DND-41 (cell line): ENCODE measurements around the gene SH3RF3.

Experiments used
- ATAC-seq: fragments of 200-7000 bp; cut with Tn5 transposase; 3 replicates; pipeline ENCODE4 v1.9.1; 2021; ENCODE audit warnings: low read depth; ENCODE audit not compliant: insufficient read depth
- DNase-seq: peaks from one replicate; pipeline ENCODE4 v3.0.0-alpha.2; 2020
- H2AFZ ChIP-seq: 2 replicates; pipeline ENCODE4 v1.6.0; 2012; ENCODE audit warnings: low read depth, low read length
- H3K27ac ChIP-seq: 2 replicates; pipeline ENCODE4 v1.5.1; 2012; ENCODE audit warnings: low read length, inconsistent platforms
- H3K27me3 ChIP-seq: fragments of 200-600 bp; sonication (generic); 2 replicates; pipeline ENCODE4 v1.6.0; 2012; ENCODE audit warnings: low read length, mild to moderate bottlenecking, inconsistent platforms; ENCODE audit not compliant: insufficient read depth, poor library complexity
- H3K36me3 ChIP-seq: 2 replicates; pipeline ENCODE4 v1.5.1; 2012; ENCODE audit warnings: low read length, inconsistent platforms; ENCODE audit not compliant: insufficient read depth
- H3K4me1 ChIP-seq: 2 replicates; pipeline ENCODE4 v1.5.1; 2012; ENCODE audit warnings: mild to moderate bottlenecking, low read length; ENCODE audit not compliant: insufficient read depth
- H3K4me2 ChIP-seq: 2 replicates; pipeline ENCODE4 v1.6.0; 2012; ENCODE audit warnings: mild to moderate bottlenecking, moderate library complexity, low read length, inconsistent platforms; ENCODE audit not compliant: insufficient read depth
- H3K4me3 ChIP-seq, 2 experiments: fragments of 200-600 bp in 1 of 2; shearing (Covaris generic) in 1 of 2; 2 replicates each; pipeline ENCODE4 v1.5.1; 2012 to 2016; ENCODE audit warnings: inconsistent platforms in 2 of 2, low read length in 2 of 2, mild to moderate bottlenecking in 2 of 2, low read depth in 1 of 2, moderate library complexity in 1 of 2
- H3K79me2 ChIP-seq: 2 replicates; pipeline ENCODE4 v1.6.0; 2012; ENCODE audit warnings: low read length, inconsistent platforms; ENCODE audit not compliant: insufficient read depth
- H3K9ac ChIP-seq: 2 replicates; pipeline ENCODE4 v1.6.0; 2012; ENCODE audit warnings: low read depth, mild to moderate bottlenecking, inconsistent platforms, low read length, moderate library complexity
- H3K9me3 ChIP-seq: 2 replicates; pipeline ENCODE4 v1.5.1; 2012; ENCODE audit warnings: low read length, moderate library complexity, mild to moderate bottlenecking, inconsistent platforms; ENCODE audit not compliant: insufficient read depth, severe bottlenecking
- H4K20me1 ChIP-seq: 2 replicates; pipeline ENCODE4 v1.6.0; 2012; ENCODE audit warnings: low read length; ENCODE audit not compliant: insufficient read depth
- CTCF ChIP-seq: IDR thresholded peaks from 2 replicates; pipeline ENCODE4 v1.5.1; 2012; ENCODE audit warnings: borderline replicate concordance, low read length, moderate library complexity, mild to moderate bottlenecking; ENCODE audit not compliant: poor library complexity, severe bottlenecking; ENCODE audit errors: extremely low read depth
- EZH2 ChIP-seq: IDR thresholded peaks from 3 replicates; pipeline ENCODE4 v1.6.1; 2012; ENCODE audit warnings: borderline replicate concordance, low read depth, mild to moderate bottlenecking, moderate library complexity, low read length, inconsistent platforms; ENCODE audit not compliant: severe bottlenecking

Gene SH3RF3

GRCh38 chr2:109466674-109467575, 337.9 kb downstream of the SH3RF3 start:
- no peak overlapping the region for H3K27ac ChIP-seq
- H2AFZ ChIP-seq = no peak overlapping the region
- no peaks in the 10 kb centered on the region for H3K79me2 ChIP-seq
- no peak overlapping the region for H3K4me3 ChIP-seq
- H3K9ac ChIP-seq = no peak overlapping the region
- H4K20me1 ChIP-seq = no peaks in the 10 kb centered on the region; the same call in 1 of the 2 replicates
- H3K4me1 ChIP-seq = no peaks in the 10 kb centered on the region
- H3K9me3 ChIP-seq = no peaks in the 10 kb centered on the region
- no peak for ATAC-seq
- no peak overlapping the region for H3K4me2 ChIP-seq
- peaks cover 3% of the 10 kb centered on the region for H3K27me3 ChIP-seq
- H3K36me3 ChIP-seq = no peaks in the 10 kb centered on the region
- TF ChIP-seq CTCF (no peak), EZH2 (no peak)
- no peak for DNase-seq

- Histone ChIP-seq H3K4me2 (no peak overlapping the region), H3K9me3 (no peaks in the 10 kb centered on the region), H3K27ac (no peak overlapping the region), H3K36me3 (no peaks in the 10 kb centered on the region), H3K4me3 (no peak overlapping the region), H4K20me1 (no peaks in the 10 kb centered on the region; the same call in 1 of the 2 replicates), H3K79me2 (no peaks in the 10 kb centered on the region), H3K4me1 (no peaks in the 10 kb centered on the region), H3K27me3 (peaks cover 3% of the 10 kb centered on the region), H2AFZ (no peak overlapping the region), H3K9ac (no peak overlapping the region)
- ATAC-seq = no peak
- no peak for DNase-seq
- TF ChIP-seq EZH2 (no peak), CTCF (no peak)
Observed at GRCh38 chr2:109467701-109468100, 338.7 kb downstream of the SH3RF3 start.

- Histone ChIP-seq H3K27ac (no peak overlapping the region), H3K27me3 (peaks cover 3% of the 10 kb centered on the region), H3K4me2 (no peak overlapping the region), H3K36me3 (no peaks in the 10 kb centered on the region), H3K79me2 (no peaks in the 10 kb centered on the region), H4K20me1 (no peaks in the 10 kb centered on the region), H2AFZ (no peak overlapping the region), H3K4me3 (no peak overlapping the region), H3K4me1 (no peaks in the 10 kb centered on the region), H3K9me3 (no peaks in the 10 kb centered on the region), H3K9ac (no peak overlapping the region)
- no peak for ATAC-seq
- TF ChIP-seq CTCF (no peak), EZH2 (no peak)
- no peak for DNase-seq
Observed at GRCh38 chr2:109468893-109469292, 339.9 kb downstream of the SH3RF3 start.
